ENCODE measurements around the gene VAPB. TPM values are rescaled to one million over a fixed set of nuclear protein-coding genes. Genes with fewer than 3 reads are reported as not detected.
A peak's percentile ranks its signal among the peaks of the same experiment; 100 is the strongest.

VAPB gene
- 10 to 100 TPM; 22.3 to 32.5 (median 25.7) TPM for total RNA-seq
- 10 to 100 TPM; 11.2 to 20.7 (median 13.8) TPM for polyA plus RNA-seq
- long read RNA-seq, donor 1, full-length matches to known transcripts, result 4 of 4 reads
- long read RNA-seq, donor 1, partial matches to known transcripts, result 0 of 4 reads
- long read RNA-seq, donor 1, other reads (novel, unspliced or antisense), result 0 of 4 reads
- long read RNA-seq, donor 2, full-length matches to known transcripts, result 9 of 28 reads
- long read RNA-seq, donor 2, partial matches to known transcripts, result 19 of 28 reads
- long read RNA-seq, donor 2, other reads (novel, unspliced or antisense), result 0 of 28 reads

DNA sequence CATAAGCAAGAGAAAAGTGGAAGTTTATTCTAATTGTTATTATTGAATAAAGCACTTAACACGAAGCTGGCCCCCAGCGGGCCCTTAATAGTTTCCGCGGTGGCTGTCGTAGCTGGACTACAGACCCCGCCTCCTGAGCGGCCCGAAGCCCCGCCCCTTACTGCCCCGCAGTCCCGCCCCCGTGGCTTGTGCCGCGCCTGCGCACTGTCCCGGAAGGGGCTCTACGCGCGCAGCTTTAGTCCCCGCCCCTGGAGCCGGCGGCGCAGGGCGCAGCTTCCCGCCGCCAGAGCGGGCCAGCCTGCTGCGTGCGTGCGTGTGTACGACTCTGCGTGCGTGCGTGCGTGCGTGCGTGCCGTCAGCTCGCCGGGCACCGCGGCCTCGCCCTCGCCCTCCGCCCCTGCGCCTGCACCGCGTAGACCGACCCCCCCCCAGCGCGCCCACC lies at the start of gene VAPB:
Gene VAPB, plus strand, starts transcription at position 348 of the 442 bp plus-strand sequence. CDS start 231 bp downstream, outside the sequence.
- no peaks in the 10 kb centered on the region for H3K9me3 ChIP-seq
- H3K27me3 ChIP-seq (replicated peaks in 1 of 7), result peaks cover 0 to 12% (median 0%) of the 10 kb centered on the region in 7 donors
- WGBS, 5 donors, result 0% methylated on average over 9 to 51 of the region's 51 CpGs
- H3K4me3 ChIP-seq, result peak within 1 kb of the TSS; percentile 55 to 90 (median 77)
- intact Hi-C loops (cut with DNase I; ENCODE audit: low total_unique reads), result no loop called here
- DNase-seq, result peak; percentile 99
- peaks cover 0 to 24% (median 0%) of the 10 kb centered on the region in 6 donors for H3K36me3 ChIP-seq
- TF ChIP-seq, protein P1, sequence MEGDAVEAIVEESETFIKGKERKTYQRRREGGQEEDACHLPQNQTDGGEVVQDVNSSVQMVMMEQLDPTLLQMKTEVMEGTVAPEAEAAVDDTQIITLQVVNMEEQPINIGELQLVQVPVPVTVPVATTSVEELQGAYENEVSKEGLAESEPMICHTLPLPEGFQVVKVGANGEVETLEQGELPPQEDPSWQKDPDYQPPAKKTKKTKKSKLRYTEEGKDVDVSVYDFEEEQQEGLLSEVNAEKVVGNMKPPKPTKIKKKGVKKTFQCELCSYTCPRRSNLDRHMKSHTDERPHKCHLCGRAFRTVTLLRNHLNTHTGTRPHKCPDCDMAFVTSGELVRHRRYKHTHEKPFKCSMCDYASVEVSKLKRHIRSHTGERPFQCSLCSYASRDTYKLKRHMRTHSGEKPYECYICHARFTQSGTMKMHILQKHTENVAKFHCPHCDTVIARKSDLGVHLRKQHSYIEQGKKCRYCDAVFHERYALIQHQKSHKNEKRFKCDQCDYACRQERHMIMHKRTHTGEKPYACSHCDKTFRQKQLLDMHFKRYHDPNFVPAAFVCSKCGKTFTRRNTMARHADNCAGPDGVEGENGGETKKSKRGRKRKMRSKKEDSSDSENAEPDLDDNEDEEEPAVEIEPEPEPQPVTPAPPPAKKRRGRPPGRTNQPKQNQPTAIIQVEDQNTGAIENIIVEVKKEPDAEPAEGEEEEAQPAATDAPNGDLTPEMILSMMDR (IDR thresholded peaks at IDR 0.05 in 8 of 11, conservative IDR thresholded peaks at IDR 0.05 in 3 of 11), result peak in 5 of 11 experiments; percentile 13 to 48 (median 34)
- TF ChIP-seq POLR2A (IDR thresholded peaks at IDR 0.05) (no peak), POLR2AphosphoS5 (IDR thresholded peaks at IDR 0.05) (peak; percentile 94 to 96 (median 96))
- peaks cover 22 to 51% (median 45%) of the 10 kb centered on the region in 6 donors for H3K4me1 ChIP-seq
- peak within 1 kb of the TSS; percentile 89 to 99 (median 94) for H3K27ac ChIP-seq

DNA sequence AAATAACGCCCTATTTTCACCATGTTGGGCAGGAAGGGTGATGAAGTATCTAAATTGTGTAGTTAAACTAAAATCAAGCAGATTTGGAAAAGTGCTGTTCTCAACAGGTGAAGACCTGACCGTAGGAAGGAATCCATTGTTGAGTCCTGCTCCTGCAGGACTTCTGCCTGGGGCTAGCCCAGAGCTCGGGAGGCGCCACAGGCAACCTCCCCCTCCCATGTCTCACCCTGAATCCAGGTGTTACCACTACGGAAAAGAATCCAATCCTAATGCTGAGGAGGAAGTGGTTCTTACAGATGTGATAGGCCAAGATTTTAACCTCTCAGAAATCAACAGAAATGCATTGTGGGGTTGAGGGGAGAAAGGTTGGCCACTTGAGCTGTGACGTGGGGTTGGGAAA lies 49.3 kb upstream of the VAPB start:
- H3K27ac ChIP-seq, result no peak overlapping the region
- 93 to 97% (median 96%) methylated on average over 6 of the region's 6 CpGs for WGBS, 5 donors
- peaks cover 0 to 13% (median 3%) of the 10 kb centered on the region in 6 donors for H3K4me1 ChIP-seq
- no peaks in the 10 kb centered on the region for H3K27me3 ChIP-seq (replicated peaks in 1 of 7)
- DNase-seq, result no peak
- no peak overlapping the region for H3K4me3 ChIP-seq
- H3K36me3 ChIP-seq, result peaks cover 0 to 33% (median 13%) of the 10 kb centered on the region in 6 donors
- intact Hi-C loops (cut with DNase I; ENCODE audit: low total_unique reads), result no loop called here
- TF ChIP-seq POLR2AphosphoS5 (IDR thresholded peaks at IDR 0.05), result no peak
- TF ChIP-seq, protein P1 (IDR thresholded peaks at IDR 0.05 in 8 of 11, conservative IDR thresholded peaks at IDR 0.05 in 3 of 11), result no peak
- TF ChIP-seq POLR2A (IDR thresholded peaks at IDR 0.05), result no peak
- H3K9me3 ChIP-seq, result no peaks in the 10 kb centered on the region

GRCh38 chr20:58340151-58340550 lies 48.9 kb upstream of the VAPB start:
- TF ChIP-seq, protein P1 (IDR thresholded peaks at IDR 0.05 in 8 of 11, conservative IDR thresholded peaks at IDR 0.05 in 3 of 11), result no peak
- TF ChIP-seq POLR2AphosphoS5 (IDR thresholded peaks at IDR 0.05), result no peak
- no peak for TF ChIP-seq POLR2A (IDR thresholded peaks at IDR 0.05)
- H3K9me3 ChIP-seq, result no peaks in the 10 kb centered on the region
- intact Hi-C loops (cut with DNase I; ENCODE audit: low total_unique reads), result no loop called here
- no peak overlapping the region for H3K27ac ChIP-seq
- peaks cover 0 to 13% (median 3%) of the 10 kb centered on the region in 6 donors for H3K4me1 ChIP-seq
- H3K27me3 ChIP-seq (replicated peaks in 1 of 7), result no peaks in the 10 kb centered on the region
- H3K4me3 ChIP-seq, result no peak overlapping the region
- no peak for DNase-seq
- WGBS, 5 donors, result 85 to 93% (median 93%) methylated on average over 4 of the region's 4 CpGs
- H3K36me3 ChIP-seq, result peaks cover 0 to 37% (median 16%) of the 10 kb centered on the region in 6 donors

GRCh38 chr20:58340853-58341252 lies 48.2 kb upstream of the VAPB start:
- H3K9me3 ChIP-seq, result no peaks in the 10 kb centered on the region
- H3K36me3 ChIP-seq, result peaks cover 0 to 44% (median 23%) of the 10 kb centered on the region in 6 donors
- WGBS, 5 donors, result 74 to 89% (median 84%) methylated on average over 2 of the region's 2 CpGs
- H3K4me1 ChIP-seq, result peaks cover 0 to 13% (median 3%) of the 10 kb centered on the region in 6 donors
- no peak for DNase-seq
- intact Hi-C loops (cut with DNase I; ENCODE audit: low total_unique reads), result no loop called here
- no peaks in the 10 kb centered on the region for H3K27me3 ChIP-seq (replicated peaks in 1 of 7)
- TF ChIP-seq POLR2AphosphoS5 (IDR thresholded peaks at IDR 0.05) (no peak), POLR2A (IDR thresholded peaks at IDR 0.05) (no peak)
- TF ChIP-seq, protein P1 (IDR thresholded peaks at IDR 0.05 in 8 of 11, conservative IDR thresholded peaks at IDR 0.05 in 3 of 11), result no peak
- H3K27ac ChIP-seq, result no peak overlapping the region
- no peak overlapping the region for H3K4me3 ChIP-seq
